H7 (cell line): ENCODE data around the gene ZDHHC8. TPM values are rescaled to one million over a fixed set of nuclear protein-coding genes. Genes with fewer than 3 reads are reported as not detected.

ENCODE experiments used
- DNase-seq: peaks from one replicate; pipeline ENCODE4 v3.0.0; 2012
- H3K27me3 ChIP-seq: 2 replicates; pipeline ENCODE4 v1.6.0; 2011; ENCODE audit warnings: mild to moderate bottlenecking, low read length; ENCODE audit not compliant: control insufficient read depth, insufficient read depth
- H3K36me3 ChIP-seq: replicated peaks from 2 replicates; pipeline ENCODE4 v1.5.1; 2011; ENCODE audit warnings: low read length; ENCODE audit not compliant: control insufficient read depth, insufficient read depth
- H3K4me3 ChIP-seq: 2 replicates; pipeline ENCODE4 v1.5.1; 2011; ENCODE audit warnings: low read depth, mild to moderate bottlenecking, control low read depth, low read length, moderate library complexity; ENCODE audit not compliant: insufficient read depth
- total RNA-seq: library from RNA; depleted of rRNA; stranded (reverse); fragments of >200 nt; shearing (Covaris generic); gene quantifications from 2 replicates; pipeline ENCODE4 v1.2.3, GENCODE V29; 2014

The ZDHHC8 gene
- total RNA-seq, 1 experiment from 2014 or later: 16.6 TPM

DNA sequence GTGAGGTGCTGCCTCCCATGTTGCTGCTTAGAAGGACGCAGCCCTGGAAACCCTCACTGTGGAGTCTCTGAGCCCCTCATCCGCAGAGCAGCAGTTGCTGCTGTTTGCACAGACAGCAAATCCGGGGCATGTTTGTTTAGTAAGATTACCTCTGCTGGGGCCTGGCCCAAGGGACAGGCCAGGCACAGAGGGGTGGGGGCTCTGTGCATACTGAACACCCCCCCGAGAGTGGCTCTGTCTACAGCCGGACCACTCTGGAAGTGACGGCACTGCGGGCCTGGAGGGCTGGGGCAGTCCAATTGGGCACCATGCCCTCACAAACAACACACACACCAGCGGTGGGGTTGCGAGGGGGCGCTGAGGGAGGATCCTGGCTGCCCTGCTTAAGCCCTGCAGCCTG lies 42.2 kb downstream of the ZDHHC8 start:
- Histone ChIP-seq H3K36me3 (no peaks in the 10 kb centered on the region), H3K27me3 (no peaks in the 10 kb centered on the region), H3K4me3 (no peak overlapping the region)
- DNase-seq: no peak

DNA sequence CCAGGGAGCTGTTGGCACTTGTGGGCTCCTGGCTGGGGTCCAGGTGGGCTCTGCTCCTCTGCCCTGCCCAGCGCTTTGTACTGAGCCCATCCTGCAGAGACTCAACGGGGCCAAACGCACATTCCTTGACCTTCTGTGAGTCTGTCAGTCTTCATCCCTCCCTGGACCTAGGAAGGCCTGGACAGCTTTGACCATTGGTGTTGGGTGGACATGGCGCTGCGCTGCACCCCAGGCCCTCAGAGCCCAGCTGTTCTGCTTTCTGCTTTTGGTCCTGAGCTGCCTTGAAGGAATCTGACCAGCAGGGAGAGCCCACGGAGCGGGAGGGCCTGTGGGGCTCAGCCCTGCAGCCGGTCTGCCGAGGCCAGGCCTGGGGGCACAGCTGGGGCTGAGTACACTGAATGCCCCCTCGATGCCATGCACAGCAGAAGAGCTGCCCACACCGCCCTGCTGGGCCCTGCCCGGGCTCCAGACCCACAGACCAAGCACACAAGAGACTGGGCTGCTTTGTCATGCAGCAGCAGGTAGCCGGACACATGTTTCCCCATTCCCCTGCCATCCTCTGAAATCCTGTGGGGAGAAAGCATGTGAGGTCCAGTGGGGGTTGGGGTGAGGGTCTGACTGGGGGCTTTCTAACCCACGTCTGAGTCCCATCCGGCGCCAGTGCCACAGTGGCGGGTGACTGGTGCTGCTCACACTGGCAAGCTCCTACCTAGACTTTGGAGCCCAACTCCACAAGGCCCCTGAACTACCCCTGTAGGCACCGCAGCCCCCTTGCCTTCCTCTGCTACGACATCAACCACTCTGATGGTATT lies 43.4 kb downstream of the ZDHHC8 start:
- no peaks in the 10 kb centered on the region for H3K27me3 ChIP-seq
- no peak overlapping the region for H3K4me3 ChIP-seq
- peak; percentile 88 for DNase-seq
- H3K36me3 ChIP-seq: no peaks in the 10 kb centered on the region

DNA sequence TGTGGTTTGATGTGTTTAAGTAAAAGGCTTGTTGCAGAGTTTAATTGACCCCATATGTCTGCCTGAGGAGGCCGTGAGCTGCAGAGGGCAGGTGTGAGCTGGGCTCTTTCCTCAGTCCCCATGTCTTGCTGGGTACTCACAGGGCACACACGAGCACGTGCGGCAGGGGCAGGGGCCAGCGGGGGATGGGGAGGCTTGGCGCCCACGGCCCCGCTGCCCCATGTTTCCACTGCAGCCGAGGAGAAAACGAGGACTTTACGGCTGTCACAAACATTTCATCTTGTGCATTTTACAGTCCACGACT lies 43.9 kb downstream of the ZDHHC8 start:
- no peak for DNase-seq
- Histone ChIP-seq H3K27me3 (no peaks in the 10 kb centered on the region), H3K36me3 (no peaks in the 10 kb centered on the region), H3K4me3 (no peak overlapping the region)

DNA sequence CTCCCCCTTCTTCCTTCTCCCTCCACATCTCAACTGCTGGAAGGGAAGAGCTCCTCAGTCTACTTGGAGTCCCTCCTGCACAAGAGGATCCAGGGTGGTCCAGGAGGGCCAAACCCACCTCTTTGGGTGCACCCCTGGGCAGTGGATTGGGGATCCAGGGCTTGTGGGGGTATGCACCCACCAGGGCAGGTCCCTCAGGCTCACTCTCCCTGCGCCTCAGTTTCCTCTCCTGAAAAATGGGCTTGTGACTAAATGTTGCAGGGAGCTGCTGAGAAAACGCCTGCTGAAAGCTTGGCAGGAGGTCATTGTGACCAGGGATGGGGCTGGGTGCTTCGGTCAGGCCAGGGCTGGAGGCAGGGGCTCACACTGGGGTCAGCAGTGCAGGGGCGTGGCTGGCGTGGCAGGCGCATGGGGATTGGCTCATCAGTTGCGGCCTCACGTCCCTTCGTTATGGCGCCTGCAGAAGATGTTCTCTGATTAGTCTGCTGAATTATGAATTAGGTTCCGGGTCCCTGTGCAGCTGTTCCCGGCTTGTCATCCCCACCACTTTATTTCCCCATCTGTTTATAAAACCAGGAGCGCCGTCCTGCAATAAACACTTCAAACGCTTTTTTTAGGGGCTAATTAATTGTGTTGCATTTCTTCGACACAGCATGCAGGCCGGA lies 44.9 kb downstream of the ZDHHC8 start:
- DNase-seq: no peak
- no peaks in the 10 kb centered on the region for H3K27me3 ChIP-seq
- no peak overlapping the region for H3K4me3 ChIP-seq
- H3K36me3 ChIP-seq: no peaks in the 10 kb centered on the region

DNA sequence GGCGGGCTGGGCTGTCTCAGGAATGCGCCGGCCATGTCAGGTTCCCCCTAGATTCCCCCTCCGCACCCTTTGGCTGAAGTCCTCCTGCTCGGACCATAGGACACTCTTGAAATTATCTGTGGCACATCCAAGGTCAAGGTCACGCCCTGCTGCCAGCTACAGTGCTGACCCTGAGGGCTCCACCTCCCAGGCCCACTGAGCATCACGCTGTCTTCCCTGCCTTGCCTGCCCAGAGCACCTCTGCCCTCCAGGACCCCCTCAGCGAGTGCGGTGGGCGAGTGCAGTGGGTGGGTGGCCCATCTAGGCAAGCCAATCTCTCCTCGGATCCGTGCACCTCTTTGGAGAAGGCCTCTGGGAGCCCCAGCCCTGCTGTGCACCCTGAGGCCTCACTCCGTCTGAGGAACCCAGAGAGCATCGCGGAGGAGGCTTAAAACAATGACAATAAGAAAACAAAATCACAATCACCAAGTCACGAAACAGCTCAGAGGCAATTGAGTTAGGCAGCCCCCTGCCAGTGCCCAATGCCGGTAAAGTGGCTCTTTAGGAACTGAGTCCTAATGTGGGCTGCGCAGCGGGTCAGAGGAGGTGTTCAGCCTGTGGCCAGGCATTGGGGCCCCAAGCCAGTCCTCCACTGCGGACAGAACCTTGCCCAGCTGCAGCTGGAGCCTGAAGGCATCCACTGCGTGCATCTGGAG lies 45.8 kb downstream of the ZDHHC8 start:
- Histone ChIP-seq H3K36me3 (no peaks in the 10 kb centered on the region), H3K4me3 (no peak overlapping the region), H3K27me3 (no peaks in the 10 kb centered on the region)
- no peak for DNase-seq

DNA sequence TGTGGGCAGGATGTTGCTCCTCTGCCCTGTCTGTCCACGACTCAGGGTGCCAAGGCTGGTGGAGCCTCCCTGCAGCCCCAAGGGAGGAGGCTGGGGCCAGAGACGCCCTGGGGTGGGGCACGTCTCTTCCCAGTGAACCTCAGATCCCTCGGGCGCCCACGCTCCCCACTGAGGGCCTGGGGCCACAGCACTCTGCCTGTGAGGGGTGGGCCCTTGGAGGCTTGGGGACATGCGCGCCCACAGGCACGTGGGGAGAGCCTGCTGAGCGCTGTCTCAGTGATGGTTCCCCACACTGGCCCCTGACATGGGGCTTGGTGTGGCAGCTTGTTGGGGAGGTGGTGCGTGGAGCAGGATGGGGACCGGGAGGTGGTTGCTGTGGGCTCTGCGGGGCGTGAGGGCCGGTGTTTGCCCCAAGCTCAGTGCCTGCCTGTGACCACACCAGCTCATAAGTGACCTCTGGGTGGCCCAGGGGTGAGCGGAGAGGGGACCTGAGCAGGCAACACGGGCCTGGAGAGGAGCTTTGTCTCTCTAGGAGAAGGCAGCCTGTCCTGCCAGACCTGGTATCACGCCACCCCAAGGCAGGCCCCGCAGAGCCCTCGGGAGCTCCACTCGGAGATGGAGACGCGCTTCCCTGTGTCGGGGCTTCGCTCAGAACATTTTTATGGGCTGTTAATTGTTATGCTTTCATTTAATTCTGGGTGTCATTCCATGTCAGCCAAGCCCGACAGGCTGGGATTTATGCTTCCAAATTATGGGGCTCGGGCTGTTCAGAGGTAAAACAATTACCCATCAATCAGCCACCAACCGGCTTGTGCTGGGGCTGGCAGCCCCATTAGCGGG lies 46.7 kb downstream of the ZDHHC8 start:
- no peak for DNase-seq
- Histone ChIP-seq H3K27me3 (no peaks in the 10 kb centered on the region), H3K36me3 (no peaks in the 10 kb centered on the region), H3K4me3 (no peak overlapping the region)

DNA sequence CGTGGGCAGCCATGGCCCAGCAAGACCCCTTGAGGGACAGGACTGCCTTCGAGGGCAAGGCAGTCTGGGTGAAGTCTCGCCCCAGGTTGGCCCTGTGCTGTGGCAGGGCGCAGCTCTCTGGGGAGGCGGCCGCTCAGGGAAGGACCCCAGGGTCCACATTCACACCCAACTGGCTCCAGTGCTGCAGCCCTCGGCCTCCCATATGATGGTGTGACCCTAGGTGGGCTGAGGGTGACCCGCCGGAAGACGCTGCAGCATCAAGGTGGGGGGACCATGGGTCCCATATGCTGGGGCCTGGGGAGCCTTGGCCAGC lies 47.3 kb downstream of the ZDHHC8 start:
- Histone ChIP-seq H3K36me3 (no peaks in the 10 kb centered on the region), H3K27me3 (no peaks in the 10 kb centered on the region), H3K4me3 (no peak overlapping the region)
- DNase-seq: no peak

DNA sequence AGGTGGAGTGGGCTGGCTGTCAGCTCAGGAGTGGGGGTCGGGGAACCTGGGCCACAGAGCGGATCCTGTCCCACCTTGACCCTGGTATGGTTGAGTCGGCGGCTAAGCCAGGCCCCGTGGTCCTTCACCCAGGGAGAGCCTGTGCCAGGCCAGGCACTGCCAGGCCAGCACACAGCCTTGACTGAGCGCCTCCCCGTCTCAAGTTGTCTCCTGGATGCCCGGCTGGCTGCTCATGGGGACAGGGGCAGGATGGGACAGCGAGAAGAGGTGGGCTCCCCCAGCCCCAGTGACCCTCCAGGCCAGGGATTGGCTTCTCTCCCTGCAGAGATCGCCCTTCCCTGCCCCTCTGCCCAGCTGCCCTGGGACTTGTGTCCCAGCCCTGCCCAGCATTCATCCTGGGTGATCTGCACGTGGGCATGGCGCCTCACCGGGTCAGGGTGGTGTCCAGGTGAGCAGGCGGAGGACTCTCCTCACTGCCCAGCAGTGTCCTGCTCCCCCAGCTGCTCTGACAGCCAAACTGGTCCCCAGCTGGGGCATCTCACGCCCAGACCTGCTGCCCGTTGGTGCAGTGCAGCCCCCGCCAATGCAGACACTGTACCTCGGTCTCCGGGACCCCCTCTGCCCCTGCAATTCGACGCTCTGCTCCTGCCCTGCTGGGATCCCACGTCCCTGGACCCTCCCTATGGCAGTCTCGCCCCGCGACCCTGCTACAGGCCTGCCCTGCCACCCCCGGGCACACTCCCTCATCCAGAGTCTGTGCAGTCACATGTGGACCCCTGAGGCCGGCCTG lies 48.0 kb downstream of the ZDHHC8 start:
- DNase-seq: no peak
- no peak overlapping the region for H3K4me3 ChIP-seq
- no peaks in the 10 kb centered on the region for H3K36me3 ChIP-seq
- H3K27me3 ChIP-seq: no peaks in the 10 kb centered on the region

DNA sequence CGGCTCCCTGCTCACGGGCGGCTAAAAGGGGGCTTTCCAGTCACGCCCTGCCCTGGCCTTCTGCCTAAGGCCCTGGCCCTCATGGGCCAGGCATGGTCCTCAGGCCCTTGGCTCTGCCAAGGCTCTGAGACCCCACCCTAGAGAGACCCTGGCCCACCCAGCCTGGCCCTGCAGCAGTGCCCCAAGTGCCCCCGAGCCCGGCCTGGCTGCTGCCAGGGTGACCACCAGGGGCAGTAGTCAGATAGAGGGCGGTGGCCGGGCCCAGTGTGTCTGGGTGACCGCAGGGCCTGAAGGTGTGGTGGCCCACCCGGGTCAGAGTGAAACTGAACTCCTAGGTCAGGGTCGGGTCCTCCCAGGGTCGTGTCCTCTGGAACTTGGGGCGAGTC lies 48.6 kb downstream of the ZDHHC8 start:
- Histone ChIP-seq H3K27me3 (no peaks in the 10 kb centered on the region), H3K4me3 (no peak overlapping the region), H3K36me3 (no peaks in the 10 kb centered on the region)
- DNase-seq: peak; percentile 87

DNA sequence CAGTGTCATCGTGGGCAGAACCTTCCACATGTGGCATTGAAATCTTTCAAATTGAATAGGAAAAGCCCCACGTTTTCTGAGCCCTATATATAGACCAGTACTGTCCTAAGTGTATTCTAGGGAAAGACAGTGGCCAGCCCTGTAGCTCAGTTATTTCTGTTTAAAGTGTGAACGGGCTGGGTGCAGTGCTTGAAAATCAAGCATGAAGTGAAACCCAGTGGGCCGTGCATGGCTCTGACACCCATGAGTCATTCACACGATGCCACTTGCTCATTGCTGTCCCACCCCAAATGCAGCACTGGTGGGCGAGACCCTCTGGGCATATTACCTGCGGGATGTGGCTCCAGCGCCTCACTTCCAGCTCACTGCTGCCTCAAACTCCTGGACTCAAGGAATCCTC lies 49.0 kb downstream of the ZDHHC8 start:
- H3K27me3 ChIP-seq: no peaks in the 10 kb centered on the region
- no peaks in the 10 kb centered on the region for H3K36me3 ChIP-seq
- DNase-seq: no peak
- H3K4me3 ChIP-seq: no peak overlapping the region

DNA sequence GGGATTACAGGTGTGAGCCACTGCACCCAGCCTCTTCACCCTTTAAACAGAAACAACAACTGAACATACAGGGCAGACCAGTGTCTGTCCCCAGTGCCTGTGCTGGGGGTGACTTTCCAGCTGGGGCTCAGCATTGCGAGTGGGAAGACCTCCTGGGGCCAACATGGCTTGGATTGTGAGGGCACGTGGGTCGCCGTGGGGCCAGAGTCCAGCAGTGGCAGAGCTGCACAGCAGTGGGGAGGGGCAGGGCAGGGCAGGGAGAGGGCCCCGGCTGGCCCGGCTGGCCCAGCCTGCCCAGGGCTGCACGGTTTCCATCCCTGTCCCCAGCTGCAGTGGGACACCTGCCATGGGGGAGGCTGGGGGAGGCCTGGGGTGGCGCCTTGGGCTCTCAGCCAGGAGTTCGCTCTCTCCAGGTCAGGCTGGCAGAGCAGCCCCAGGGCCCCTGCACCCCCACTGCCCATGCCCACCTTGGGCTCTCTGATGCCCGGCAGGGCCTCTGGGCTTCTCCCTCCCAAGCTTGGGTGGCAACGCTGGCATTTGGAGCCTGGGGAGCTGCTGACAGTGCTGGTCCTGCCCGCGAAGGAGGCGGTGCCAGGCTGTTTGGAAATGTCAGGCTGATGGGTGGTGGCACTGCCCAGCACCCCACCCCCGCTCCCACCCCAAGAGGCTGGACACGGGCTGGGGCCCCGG lies 49.7 kb downstream of the ZDHHC8 start:
- H3K4me3 ChIP-seq: no peak overlapping the region
- H3K36me3 ChIP-seq: no peaks in the 10 kb centered on the region
- no peak for DNase-seq
- no peaks in the 10 kb centered on the region for H3K27me3 ChIP-seq

DNA sequence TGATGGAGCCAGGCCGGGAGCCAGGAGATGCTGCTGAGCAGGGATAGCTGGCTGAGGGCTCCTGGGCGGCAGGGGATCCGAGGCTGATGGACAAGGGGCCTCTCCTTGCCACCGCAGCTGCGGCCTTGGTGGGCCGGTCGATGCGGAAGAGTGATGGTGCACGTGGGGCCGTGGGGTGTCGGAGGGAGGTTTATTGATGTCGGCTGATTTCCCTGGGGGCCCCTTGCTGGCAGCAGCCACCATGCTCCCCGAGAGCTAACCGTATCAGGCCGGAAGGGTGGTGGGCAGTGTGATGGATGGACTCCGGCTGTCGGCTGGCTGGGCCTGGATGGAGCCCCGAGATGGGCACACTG lies 50.3 kb downstream of the ZDHHC8 start:
- H3K4me3 ChIP-seq: no peak overlapping the region
- H3K27me3 ChIP-seq: no peaks in the 10 kb centered on the region
- no peaks in the 10 kb centered on the region for H3K36me3 ChIP-seq
- no peak for DNase-seq

DNA sequence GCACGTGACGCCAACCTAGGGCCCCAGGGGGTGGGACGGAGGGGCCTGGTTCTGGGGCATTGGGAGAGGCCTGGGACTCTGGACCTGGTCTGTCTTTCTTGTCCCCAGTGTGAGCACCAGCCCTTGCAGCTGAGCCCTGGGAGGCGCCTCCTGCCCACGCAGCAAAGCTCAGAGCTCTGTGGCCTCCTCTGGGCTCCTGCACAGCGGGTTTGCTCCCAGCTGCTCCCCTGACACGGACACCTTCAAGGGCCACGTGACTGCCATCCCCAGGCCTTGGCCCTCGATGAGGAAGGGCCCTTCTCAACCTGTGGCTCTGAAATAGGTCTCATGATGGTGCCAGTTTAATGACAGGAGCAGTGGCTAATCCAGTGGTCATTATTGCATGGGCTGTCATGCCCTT lies 50.8 kb downstream of the ZDHHC8 start:
- Histone ChIP-seq H3K36me3 (no peaks in the 10 kb centered on the region), H3K4me3 (no peak overlapping the region), H3K27me3 (no peaks in the 10 kb centered on the region)
- DNase-seq: no peak

DNA sequence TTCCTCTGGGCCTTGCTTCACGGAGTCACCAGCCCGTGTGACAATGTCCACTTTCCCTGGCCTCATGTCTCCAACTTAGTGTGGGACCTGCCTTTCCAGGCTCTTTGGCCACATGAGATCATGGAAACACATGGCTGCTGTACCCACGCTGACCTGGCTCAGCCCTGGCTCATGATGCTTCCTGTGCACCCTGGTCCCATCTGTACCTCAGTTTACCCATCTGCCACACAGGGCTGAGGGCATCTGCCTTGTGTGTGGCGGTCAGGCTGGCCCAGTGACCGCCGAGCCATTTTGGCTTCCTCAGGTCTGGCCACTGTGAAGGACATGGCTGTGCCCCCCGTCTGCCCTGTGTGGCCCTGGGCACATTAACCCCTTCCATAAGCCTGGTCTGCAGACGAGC lies 51.5 kb downstream of the ZDHHC8 start:
- no peaks in the 10 kb centered on the region for H3K36me3 ChIP-seq
- no peaks in the 10 kb centered on the region for H3K27me3 ChIP-seq
- H3K4me3 ChIP-seq: no peak overlapping the region
- no peak for DNase-seq
